Measurements from ENCODE around the gene EPC2. TPM values are rescaled to one million over a fixed set of nuclear protein-coding genes. Genes with fewer than 3 reads are reported as not detected.

Gene EPC2
- total and polyA plus RNA-seq, 2 of the 8 experiments (the other 6 are each of a cell fraction or from before 2014, with no cell fraction given), result 16.1 to 25.7 TPM

DNA sequence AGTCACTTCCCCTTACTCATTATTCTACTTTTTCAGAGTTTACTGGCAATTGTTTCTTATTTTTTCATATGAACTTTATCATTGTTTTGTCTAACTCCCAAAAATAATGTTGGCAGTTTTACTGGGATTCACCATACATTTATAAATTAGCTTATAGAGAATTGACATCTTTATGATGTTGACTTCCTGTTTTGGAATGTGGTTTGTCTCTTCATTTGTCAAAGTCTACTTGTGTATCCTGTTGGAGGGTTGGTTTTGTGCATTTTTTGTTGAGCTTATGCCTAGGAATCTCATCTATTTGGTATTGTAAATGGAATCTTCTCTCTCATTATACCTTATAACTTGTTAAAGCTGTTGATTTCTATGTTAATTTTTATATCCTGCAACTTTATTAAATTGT, 16.4 kb downstream of the EPC2 start:
- H3K27ac ChIP-seq (ENCODE audit: low read depth, low read length), result no peak overlapping the region
- H3K79me2 ChIP-seq (ENCODE audit: control insufficient read depth in 1 of 2, insufficient read depth in 2 of 2, low read length in 2 of 2), result peaks cover 30 to 96% of the 10 kb centered on the region in 2 experiments
- H3K14ac ChIP-seq (ENCODE audit: insufficient read length), result no peak overlapping the region

More for the DNA sequence above, 16.4 kb downstream of the EPC2 start:
- Histone ChIP-seq H3K4me1 (replicated peaks in 1 of 4; ENCODE audit: control insufficient read depth in 3 of 4, insufficient read depth in 4 of 4, low read length in 3 of 4) (no peaks in the 10 kb centered on the region; a peak in 1 of 7 replicates), H2BK5ac (ENCODE audit: low read depth, low read length) (no peak overlapping the region), H2BK12ac (ENCODE audit: low read depth, low read length) (no peak overlapping the region), H3K79me1 (ENCODE audit: low read depth, low read length) (peaks cover under 1% of the 10 kb centered on the region; the same call in 1 of the 2 replicates), H3K23me2 (ENCODE audit: low read depth, low read length) (no peaks in the 10 kb centered on the region), H4K91ac (replicated peaks; ENCODE audit: insufficient read length, low read length) (no peak overlapping the region), H3K4ac (replicated peaks; ENCODE audit: insufficient read length, low read depth, low read length) (no peak overlapping the region), H3K18ac (ENCODE audit: extremely low read depth, low read length) (no peak overlapping the region), H3K9ac (replicated peaks in 1 of 4; ENCODE audit: extremely low read depth in 1 of 4, low read depth in 3 of 4, low read length in 3 of 4) (no peak overlapping the region), H3K27me3 (replicated peaks in 1 of 4; ENCODE audit: control insufficient read depth in 3 of 4, extremely low read depth in 1 of 4, insufficient read depth in 3 of 4, low read length in 3 of 4) (no peaks in the 10 kb centered on the region), H3K4me3 (ENCODE audit: extremely low read depth in 1 of 4, insufficient read depth in 2 of 4, low read depth in 3 of 4, low read length in 4 of 4) (no peak overlapping the region), H3K9me3 (ENCODE audit: insufficient read depth in 2 of 2, low read depth in 1 of 2, low read length in 1 of 2) (no peaks in the 10 kb centered on the region), H3K56ac (replicated peaks; ENCODE audit: insufficient read length, low read depth, low read length) (no peak overlapping the region), H2BK20ac (ENCODE audit: low read length) (no peak overlapping the region), H4K8ac (ENCODE audit: extremely low read depth, insufficient read depth, low read length) (no peak overlapping the region), H3K36me3 (ENCODE audit: control insufficient read depth in 2 of 4, insufficient read depth in 4 of 4, low read length in 3 of 4) (no peaks in the 10 kb centered on the region), H2AFZ (ENCODE audit: low read length) (no peak overlapping the region), H4K20me1 (replicated peaks in 1 of 2; ENCODE audit: control insufficient read depth in 1 of 2, insufficient read depth in 2 of 2, low read length in 2 of 2) (peaks cover 9 to 11% of the 10 kb centered on the region in 2 experiments), H2BK15ac (ENCODE audit: low read length) (no peak overlapping the region), H3K23ac (ENCODE audit: insufficient read length) (no peak overlapping the region), H2AK5ac (ENCODE audit: low read depth, low read length) (no peak overlapping the region), H3K4me2 (ENCODE audit: insufficient read depth in 1 of 2, low read depth in 2 of 2, low read length in 2 of 2) (no peak overlapping the region), H4K5ac (ENCODE audit: insufficient read length, low read depth, low read length) (no peak overlapping the region), H2BK120ac (replicated peaks; ENCODE audit: low read depth, low read length) (no peak overlapping the region)
- TF ChIP-seq KDM5A (IDR thresholded peaks at IDR 0.05; ENCODE audit: low read length) (no peak), RBBP5 (IDR thresholded peaks at IDR 0.05; ENCODE audit: borderline replicate concordance, low read depth, low read length) (no peak), MAFK (IDR thresholded peaks at IDR 0.05; ENCODE audit: low read depth, low read length) (no peak), SRF (IDR thresholded peaks at IDR 0.05; ENCODE audit: low read depth, low read length) (no peak), SP1 (IDR thresholded peaks at IDR 0.05; ENCODE audit: low read depth, low read length) (no peak), SIX5 (IDR thresholded peaks at IDR 0.05; ENCODE audit: low read depth, low read length) (no peak), ZNF274 (IDR thresholded peaks at IDR 0.05; ENCODE audit: borderline replicate concordance, extremely low read depth, low read length) (no peak), TAF7 (optimal IDR thresholded peaks at IDR 0.05; ENCODE audit: borderline replicate concordance, low read depth, low read length) (no peak), POLR2AphosphoS5 (IDR thresholded peaks at IDR 0.05; ENCODE audit: low read depth, low read length) (no peak), HDAC6 (IDR thresholded peaks at IDR 0.05; ENCODE audit: low read depth, low read length) (no peak), CREB1 (IDR thresholded peaks at IDR 0.05) (no peak), SIN3A (conservative IDR thresholded peaks at IDR 0.05 in 1 of 2, IDR thresholded peaks at IDR 0.05 in 1 of 2; ENCODE audit: low read depth in 1 of 2, low read length in 2 of 2) (no peak), CBX5 (IDR thresholded peaks at IDR 0.05; ENCODE audit: low read depth, low read length) (no peak), TEAD4 (IDR thresholded peaks at IDR 0.05; ENCODE audit: low read depth, low read length) (no peak), KDM1A (IDR thresholded peaks at IDR 0.05; ENCODE audit: borderline replicate concordance, low read length) (no peak), RAD21 (IDR thresholded peaks at IDR 0.05 in 1 of 2, conservative IDR thresholded peaks at IDR 0.05 in 1 of 2; ENCODE audit: low read depth in 2 of 2, low read length in 2 of 2) (no peak)
- CTCF ChIA-PET (ENCODE audit: partially characterized antibody), result interaction anchor here (0.5 to 1.3 kb wide), 4 partner anchors 12 to 133 kb away, joined by 3 read pairs; no protein-coding TSS in a partner anchor
- no peak for FAIRE-seq
- no peak for DNase-seq (ENCODE audit: low read depth in 1 of 2, low spot score in 2 of 2)
- POLR2A ChIA-PET (ENCODE audit: partially characterized antibody), result no interaction called here

Measured in H1 (cell line).